Activated CD8-positive, alpha-beta memory T cell treated with anti-CD3 and anti-CD28 coated beads, Interleukin-2, amount 50 U/mL, for 24 hours (primary cell): ENCODE results near the gene VIPR2.

Experiments used
- DNase-seq: peaks from one replicate; pipeline ENCODE4 v3.0.0-alpha.2; 2020; ENCODE audit errors: extremely low read depth

Gene VIPR2

GRCh38 chr7:159119026-159119741, 25.5 kb downstream of the VIPR2 start:
- no peak for DNase-seq

- DNase-seq: no peak
These were observed 26.0 kb downstream of the VIPR2 start for GRCh38 chr7:159118623-159119022.

GRCh38 chr7:159118197-159118595, 26.5 kb downstream of the VIPR2 start:
- no peak for DNase-seq

GRCh38 chr7:159117366-159118196, 27.1 kb downstream of the VIPR2 start:
- DNase-seq: no peak

- DNase-seq: no peak
These were observed 27.9 kb downstream of the VIPR2 start for GRCh38 chr7:159116581-159117339.

- DNase-seq: no peak
These were observed 28.8 kb downstream of the VIPR2 start for GRCh38 chr7:159115601-159116501.

- no peak for DNase-seq
These were observed 29.7 kb downstream of the VIPR2 start for GRCh38 chr7:159114981-159115380.

- DNase-seq: no peak
These were observed 30.6 kb downstream of the VIPR2 start for GRCh38 chr7:159114096-159114495.

- DNase-seq: no peak
These were observed 31.6 kb downstream of the VIPR2 start for GRCh38 chr7:159113056-159113455.

- DNase-seq: no peak
These were observed 32.3 kb downstream of the VIPR2 start for GRCh38 chr7:159112136-159113011.

GRCh38 chr7:159109653-159110035, 35.0 kb downstream of the VIPR2 start:
- no peak for DNase-seq

- DNase-seq: no peak
These were observed 35.6 kb downstream of the VIPR2 start for GRCh38 chr7:159108941-159109652.

GRCh38 chr7:159108491-159108890, 36.2 kb downstream of the VIPR2 start:
- DNase-seq: no peak

- DNase-seq: no peak
These were observed 37.3 kb downstream of the VIPR2 start for GRCh38 chr7:159107161-159107892.

GRCh38 chr7:159105832-159106811, 38.5 kb downstream of the VIPR2 start:
- DNase-seq: no peak

GRCh38 chr7:159105066-159105780, 39.4 kb downstream of the VIPR2 start:
- DNase-seq: no peak
